ENCODE results near the gene CYB5D1. TPM values are rescaled to one million over a fixed set of nuclear protein-coding genes. Genes with fewer than 3 reads are reported as not detected.

Gene CYB5D1
- total RNA-seq, 4 donors from 2014 or later, result 7.0 to 14.1 (median 9.1) TPM

DNA sequence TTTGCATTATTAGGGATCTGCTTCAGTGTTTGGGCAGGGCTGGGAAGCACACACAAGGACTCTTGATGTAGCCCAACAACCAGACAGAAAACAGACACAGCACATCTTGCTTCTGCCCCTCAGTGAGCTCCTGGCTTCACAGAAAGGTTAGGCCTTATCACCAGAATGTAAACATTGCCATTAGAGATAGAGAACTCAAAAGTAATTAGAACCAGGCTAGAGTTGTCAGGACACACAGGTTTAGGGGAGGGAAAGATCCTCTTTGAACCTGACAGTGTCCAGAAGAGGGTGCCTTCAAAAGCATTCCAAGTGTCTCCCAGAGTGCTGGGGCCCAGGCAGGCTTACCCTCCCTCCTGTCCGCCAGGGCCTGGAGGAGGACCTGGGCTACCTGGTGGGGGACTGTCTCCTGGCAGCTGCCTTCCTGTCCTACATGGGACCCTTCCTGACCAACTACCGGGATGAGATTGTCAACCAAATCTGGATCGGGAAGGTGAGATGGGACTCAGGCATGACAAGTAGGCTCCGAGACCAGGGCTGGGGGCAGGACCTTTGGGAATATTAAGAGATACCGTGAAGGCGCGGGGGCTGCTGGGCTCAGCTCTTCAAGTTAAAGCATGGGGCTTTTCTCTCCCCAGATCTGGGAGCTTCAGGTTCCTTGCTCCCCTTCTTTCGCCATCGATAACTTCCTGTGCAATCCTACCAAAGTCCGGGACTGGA, 40.7 kb upstream of the CYB5D1 start:
- intact Hi-C loops (cut with DNase I; ENCODE audit: low total_unique reads), result loop anchor here (10.0 kb wide), 1 partner anchor 72 kb away; no protein-coding TSS in a partner anchor
- no peak overlapping the region for H3K4me3 ChIP-seq (ENCODE audit: low read depth, poor library complexity, severe bottlenecking)
- TF ChIP-seq POLR2A (IDR thresholded peaks at IDR 0.05), result no peak
- TF ChIP-seq, protein P1, sequence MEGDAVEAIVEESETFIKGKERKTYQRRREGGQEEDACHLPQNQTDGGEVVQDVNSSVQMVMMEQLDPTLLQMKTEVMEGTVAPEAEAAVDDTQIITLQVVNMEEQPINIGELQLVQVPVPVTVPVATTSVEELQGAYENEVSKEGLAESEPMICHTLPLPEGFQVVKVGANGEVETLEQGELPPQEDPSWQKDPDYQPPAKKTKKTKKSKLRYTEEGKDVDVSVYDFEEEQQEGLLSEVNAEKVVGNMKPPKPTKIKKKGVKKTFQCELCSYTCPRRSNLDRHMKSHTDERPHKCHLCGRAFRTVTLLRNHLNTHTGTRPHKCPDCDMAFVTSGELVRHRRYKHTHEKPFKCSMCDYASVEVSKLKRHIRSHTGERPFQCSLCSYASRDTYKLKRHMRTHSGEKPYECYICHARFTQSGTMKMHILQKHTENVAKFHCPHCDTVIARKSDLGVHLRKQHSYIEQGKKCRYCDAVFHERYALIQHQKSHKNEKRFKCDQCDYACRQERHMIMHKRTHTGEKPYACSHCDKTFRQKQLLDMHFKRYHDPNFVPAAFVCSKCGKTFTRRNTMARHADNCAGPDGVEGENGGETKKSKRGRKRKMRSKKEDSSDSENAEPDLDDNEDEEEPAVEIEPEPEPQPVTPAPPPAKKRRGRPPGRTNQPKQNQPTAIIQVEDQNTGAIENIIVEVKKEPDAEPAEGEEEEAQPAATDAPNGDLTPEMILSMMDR (IDR thresholded peaks at IDR 0.05), result no peak
- DNase-seq (ENCODE audit: low spot score in 2 of 2), result no peak
- 84 to 87% methylated on average over 10 of the region's 10 CpGs for WGBS, 2 donors

DNA sequence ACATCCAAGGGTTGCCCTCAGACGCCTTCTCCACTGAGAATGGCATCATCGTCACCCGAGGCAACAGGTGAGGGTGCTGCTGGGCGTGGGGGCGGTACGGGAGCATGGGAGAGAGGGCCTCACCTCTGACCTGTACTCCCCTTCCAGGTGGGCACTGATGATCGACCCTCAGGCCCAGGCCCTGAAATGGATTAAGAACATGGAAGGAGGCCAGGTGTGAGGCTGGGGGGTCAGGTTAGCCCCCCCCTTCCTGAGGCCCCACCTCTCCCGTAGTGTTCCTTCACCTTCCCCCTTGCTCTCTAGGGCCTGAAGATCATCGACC, 40.2 kb upstream of the CYB5D1 start:
- TF ChIP-seq, protein P1 (IDR thresholded peaks at IDR 0.05), result no peak
- no peak for TF ChIP-seq POLR2A (IDR thresholded peaks at IDR 0.05)
- WGBS, 2 donors, result 79 to 85% methylated on average over 9 of the region's 9 CpGs
- intact Hi-C loops (cut with DNase I; ENCODE audit: low total_unique reads), result loop anchor here (10.0 kb wide), 1 partner anchor 73 kb away; no protein-coding TSS in a partner anchor
- H3K4me3 ChIP-seq (ENCODE audit: low read depth, poor library complexity, severe bottlenecking), result no peak overlapping the region
- no peak for DNase-seq (ENCODE audit: low spot score in 2 of 2)

DNA sequence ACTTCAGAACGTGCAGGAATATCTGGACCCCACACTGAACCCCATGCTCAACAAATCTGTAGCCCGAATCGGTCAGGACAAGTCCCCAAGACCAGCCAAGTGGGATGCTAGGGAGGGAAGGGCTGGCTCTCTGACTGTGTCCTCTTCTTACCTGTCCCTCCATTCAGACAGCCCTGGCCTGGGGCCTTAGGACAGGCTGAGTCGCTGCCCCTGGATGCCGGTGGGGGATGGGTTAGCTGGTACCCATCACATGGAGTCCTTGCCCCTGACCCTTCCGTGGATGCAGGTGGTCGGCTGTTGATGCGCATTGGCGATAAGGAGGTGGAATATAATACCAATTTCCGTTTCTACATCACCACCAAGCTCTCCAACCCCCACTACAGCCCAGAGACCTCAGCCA, 39.8 kb upstream of the CYB5D1 start:
- TF ChIP-seq POLR2A (IDR thresholded peaks at IDR 0.05), result no peak
- TF ChIP-seq, protein P1 (IDR thresholded peaks at IDR 0.05), result no peak
- WGBS, 2 donors, result 84 to 85% methylated on average over 10 of the region's 10 CpGs
- DNase-seq (ENCODE audit: low spot score in 2 of 2), result no peak
- no peak overlapping the region for H3K4me3 ChIP-seq (ENCODE audit: low read depth, poor library complexity, severe bottlenecking)
- intact Hi-C loops (cut with DNase I; ENCODE audit: low total_unique reads), result loop anchor here (10.0 kb wide), 1 partner anchor 73 kb away; no protein-coding TSS in a partner anchor

DNA sequence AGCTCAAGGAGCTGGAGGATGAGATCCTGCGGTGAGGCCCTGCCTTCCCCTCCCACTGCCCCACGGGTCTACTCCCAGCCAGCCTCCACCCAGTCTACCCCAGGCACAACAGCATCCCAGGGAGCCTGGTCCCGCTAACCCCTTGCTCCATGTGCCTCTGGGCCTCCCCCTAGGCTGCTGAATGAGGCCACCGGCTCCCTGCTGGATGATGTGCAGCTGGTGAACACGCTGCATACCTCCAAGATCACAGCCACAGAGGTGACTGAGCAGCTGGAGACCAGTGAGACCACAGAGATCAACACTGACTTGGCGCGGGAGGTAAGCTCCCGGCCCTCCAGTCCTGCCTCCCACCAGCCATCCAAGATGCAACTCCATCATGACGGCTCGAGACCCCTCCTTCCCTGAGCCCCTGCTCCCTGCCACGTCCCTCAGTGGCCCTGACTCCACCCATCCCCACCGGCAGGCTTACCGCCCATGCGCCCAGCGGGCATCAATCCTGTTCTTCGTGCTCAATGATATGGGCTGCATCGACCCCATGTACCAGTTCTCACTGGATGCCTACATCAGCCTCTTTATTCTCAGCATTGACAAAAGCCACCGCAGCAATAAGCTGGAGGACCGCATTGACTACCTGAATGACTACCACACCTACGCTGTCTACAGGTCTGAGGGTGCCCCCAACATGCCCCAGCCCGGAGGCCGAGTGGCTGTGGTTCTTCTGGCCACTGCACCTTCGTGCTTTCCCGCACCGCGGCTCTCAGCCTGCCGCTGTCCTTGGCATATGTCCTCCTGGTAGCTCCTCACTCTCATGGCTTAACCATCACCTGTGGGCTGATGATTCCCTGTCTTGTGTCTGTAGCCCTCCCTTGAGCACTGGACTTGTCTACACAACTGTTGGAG, 38.8 kb upstream of the CYB5D1 start:
- H3K4me3 ChIP-seq (ENCODE audit: low read depth, poor library complexity, severe bottlenecking), result no peak overlapping the region
- intact Hi-C loops (cut with DNase I; ENCODE audit: low total_unique reads), result loop anchor here (10.0 kb wide), 1 partner anchor 74 kb away; no protein-coding TSS in a partner anchor
- TF ChIP-seq, protein P1 (IDR thresholded peaks at IDR 0.05), result no peak
- TF ChIP-seq POLR2A (IDR thresholded peaks at IDR 0.05), result no peak
- 81 to 85% methylated on average over 27 of the region's 27 CpGs for WGBS, 2 donors
- DNase-seq (ENCODE audit: low spot score in 2 of 2), result no peak

DNA sequence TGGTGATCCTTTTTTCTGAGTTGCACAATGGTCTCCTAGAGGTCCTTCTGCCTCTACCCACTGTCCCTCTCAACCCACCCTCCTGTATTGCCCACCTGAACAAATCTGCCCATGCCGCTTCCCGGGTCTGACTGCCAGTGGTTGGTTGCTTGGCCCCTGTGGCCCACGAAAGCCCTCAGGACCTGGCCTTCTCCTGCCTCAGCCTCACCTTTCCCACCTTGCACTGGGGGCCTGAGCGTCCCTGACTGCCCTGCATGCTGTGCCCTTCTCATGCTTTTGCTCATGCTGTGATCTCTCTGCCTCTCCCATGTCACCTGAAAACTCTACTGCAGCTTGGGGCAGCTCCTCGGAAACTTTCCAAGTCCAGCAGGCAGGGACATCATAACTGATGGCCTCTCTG, 37.6 kb upstream of the CYB5D1 start:
- TF ChIP-seq, protein P1 (IDR thresholded peaks at IDR 0.05), result no peak
- no peak for TF ChIP-seq POLR2A (IDR thresholded peaks at IDR 0.05)
- WGBS, 2 donors, result 81 to 88% methylated on average over 5 of the region's 5 CpGs
- intact Hi-C loops (cut with DNase I; ENCODE audit: low total_unique reads), result no loop called here
- no peak overlapping the region for H3K4me3 ChIP-seq (ENCODE audit: low read depth, poor library complexity, severe bottlenecking)
- DNase-seq (ENCODE audit: low spot score in 2 of 2), result no peak
